ENCODE measurements around the gene NMNAT3. TPM values are rescaled to one million over a fixed set of nuclear protein-coding genes. Genes with fewer than 3 reads are reported as not detected.
A peak's percentile ranks its signal among the peaks of the same experiment; 100 is the strongest.

The NMNAT3 gene
- 10 to 100 TPM in 2 of 4 donors, 1 to 10 TPM in 2; 7.3 to 10.9 (median 9.9) TPM for polyA plus RNA-seq (ENCODE audit: insufficient read length in 4 of 4)

GRCh38 chr3:139677388-139678155 is at the start of gene NMNAT3:
NMNAT3 (minus strand) TSS chr3:139677972; CDS start chr3:139627724, 50,248 bp downstream.
- DNase-seq (ENCODE audit: low read depth in 4 of 4, low spot score in 3 of 4): peak; percentile 57 to 79 (median 76)

GRCh38 chr3:139721370-139721769 is 43.6 kb upstream of the NMNAT3 start:
- DNase-seq (ENCODE audit: low read depth in 4 of 4, low spot score in 3 of 4): no peak

GRCh38 chr3:139718415-139718814 is 40.6 kb upstream of the NMNAT3 start:
- DNase-seq (ENCODE audit: low read depth in 4 of 4, low spot score in 3 of 4): peak in 3 of 4 donors; percentile 22 to 32 (median 24)

- DNase-seq (ENCODE audit: low read depth in 4 of 4, low spot score in 3 of 4): no peak
These were observed 39.2 kb upstream of the NMNAT3 start for GRCh38 chr3:139716908-139717485.

- DNase-seq (ENCODE audit: low read depth in 4 of 4, low spot score in 3 of 4): no peak
These were observed 38.1 kb upstream of the NMNAT3 start for GRCh38 chr3:139715743-139716360.

- DNase-seq (ENCODE audit: low read depth in 4 of 4, low spot score in 3 of 4): no peak
These were observed 37.4 kb upstream of the NMNAT3 start for GRCh38 chr3:139715166-139715565.

- DNase-seq (ENCODE audit: low read depth in 4 of 4, low spot score in 3 of 4): no peak
These were observed 32.4 kb upstream of the NMNAT3 start for GRCh38 chr3:139710212-139710611.

- DNase-seq (ENCODE audit: low read depth in 4 of 4, low spot score in 3 of 4): no peak
These were observed 27.9 kb upstream of the NMNAT3 start for GRCh38 chr3:139705631-139706030.

GRCh38 chr3:139696314-139696604 is 18.5 kb upstream of the NMNAT3 start:
- no peak for DNase-seq (ENCODE audit: low read depth in 4 of 4, low spot score in 3 of 4)

GRCh38 chr3:139695426-139696313 is 17.9 kb upstream of the NMNAT3 start:
- DNase-seq (ENCODE audit: low read depth in 4 of 4, low spot score in 3 of 4): no peak

- DNase-seq (ENCODE audit: low read depth in 4 of 4, low spot score in 3 of 4): no peak
These were observed 17.2 kb upstream of the NMNAT3 start for GRCh38 chr3:139695007-139695406.

GRCh38 chr3:139694542-139694941 is 16.8 kb upstream of the NMNAT3 start:
- DNase-seq (ENCODE audit: low read depth in 4 of 4, low spot score in 3 of 4): no peak

- no peak for DNase-seq (ENCODE audit: low read depth in 4 of 4, low spot score in 3 of 4)
These were observed 13.8 kb upstream of the NMNAT3 start for GRCh38 chr3:139691619-139692018.

- DNase-seq (ENCODE audit: low read depth in 4 of 4, low spot score in 3 of 4): no peak
These were observed 12.0 kb upstream of the NMNAT3 start for GRCh38 chr3:139689708-139690228.

- DNase-seq (ENCODE audit: low read depth in 4 of 4, low spot score in 3 of 4): no peak
These were observed 11.3 kb upstream of the NMNAT3 start for GRCh38 chr3:139689122-139689521.

- no peak for DNase-seq (ENCODE audit: low read depth in 4 of 4, low spot score in 3 of 4)
These were observed 9.7 kb upstream of the NMNAT3 start for GRCh38 chr3:139687431-139687830.

GRCh38 chr3:139686624-139687023 is 8.9 kb upstream of the NMNAT3 start:
- DNase-seq (ENCODE audit: low read depth in 4 of 4, low spot score in 3 of 4): no peak

GRCh38 chr3:139686206-139686605 is 8.4 kb upstream of the NMNAT3 start:
- DNase-seq (ENCODE audit: low read depth in 4 of 4, low spot score in 3 of 4): no peak

GRCh38 chr3:139679220-139679775 is 1.5 kb upstream of the NMNAT3 start:
- DNase-seq (ENCODE audit: low read depth in 4 of 4, low spot score in 3 of 4): no peak

GRCh38 chr3:139676632-139677387 is 962 bp downstream of the NMNAT3 start:
- DNase-seq (ENCODE audit: low read depth in 4 of 4, low spot score in 3 of 4): no peak

Measured in right renal pelvis (tissue), 4 donors.